Adrenal gland (tissue), 5 donors: Measurements from ENCODE around the gene S100A7A.

Experiments
- CTCF ChIP-seq, 6 experiments: fragments of 450-650 bp in 4 of 6; fragments of 200-600 bp in 2 of 6; sonication (generic) in 1 of 6; IDR thresholded peaks; 1 replicate in 5 of 6; 2 replicates in 1 of 6; pipeline versions ENCODE4 v1.5.1 to v1.8.0; 2016 to 2021; ENCODE audit warnings: antibody characterized with exemption in 6 of 6, mild to moderate bottlenecking in 2 of 6, moderate library complexity in 1 of 6
- POLR2A ChIP-seq, 2 donors: fragments of 450-650 bp; IDR thresholded peaks; one replicate each; pipeline ENCODE4 v1.6.1; 2017; ENCODE audit warnings: antibody characterized with exemption in 2 of 2, mild to moderate bottlenecking in 2 of 2, moderate library complexity in 1 of 2
- donor health status: DM: no; HTN: no; CAD: no.

GRCh38 chr1:153397924-153398651, 18.2 kb upstream of the S100A7A start:
- TF ChIP-seq CTCF (IDR thresholded peaks at IDR 0.05) = no peak
- TF ChIP-seq POLR2A (IDR thresholded peaks at IDR 0.05) = no peak
